ENCODE results near the gene RPS14. TPM values are rescaled to one million over a fixed set of nuclear protein-coding genes. Genes with fewer than 3 reads are reported as not detected.

The RPS14 gene
- total and polyA plus RNA-seq, 10 of the 15 experiments (the other 5 are each of a cell fraction or from before 2014, with no cell fraction given), result 2,295 to 4,047 (median 2,787) TPM

DNA sequence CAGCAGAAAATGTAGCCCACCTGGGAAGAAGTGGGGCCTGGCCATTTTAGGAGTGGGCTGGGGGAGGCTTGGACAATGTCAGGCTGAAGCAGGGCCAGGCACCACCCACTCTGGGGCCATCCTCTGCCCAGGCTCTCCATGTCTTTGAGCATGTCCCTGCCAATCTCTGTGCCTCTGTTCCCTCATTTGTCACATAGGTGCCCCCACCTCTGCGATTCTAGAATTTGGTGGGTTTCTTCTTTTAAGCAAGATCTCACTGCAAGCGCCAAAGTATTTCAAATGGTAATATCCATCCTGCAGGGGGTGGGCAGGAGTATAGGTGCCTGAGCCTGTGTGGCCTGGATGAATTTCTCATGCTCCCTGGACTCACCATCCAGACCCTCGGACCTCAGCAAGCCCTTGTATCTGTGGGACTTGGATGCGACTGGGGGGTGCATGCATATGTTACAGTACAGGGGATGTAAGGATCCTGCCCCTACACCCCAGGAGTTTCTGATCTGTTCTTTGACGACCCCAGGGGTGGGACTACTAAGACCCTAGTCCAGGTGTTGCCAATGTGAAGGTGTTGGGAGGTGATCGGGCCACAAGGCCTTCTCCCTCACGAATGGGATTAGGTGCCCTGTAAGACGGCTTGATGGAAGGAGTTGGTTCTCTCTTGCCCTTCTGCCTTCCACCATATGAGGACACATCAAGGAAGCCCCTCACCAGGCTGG is 41.2 kb downstream of the RPS14 start (continued):
- TF ChIP-seq NR2F1 (conservative IDR thresholded peaks at IDR 0.05) (no peak), SIX5 (IDR thresholded peaks at IDR 0.05; ENCODE audit: low read depth, low read length, severe bottlenecking) (no peak), HDAC6 (IDR thresholded peaks at IDR 0.05; ENCODE audit: unreplicated experiment) (no peak), BMI1 (IDR thresholded peaks at IDR 0.05; ENCODE audit: borderline replicate concordance) (peak; percentile 62; the same call in 1 of the 2 replicates), ZSCAN29 (IDR thresholded peaks at IDR 0.05) (no peak; the same call in none of the 2 replicates), NFYB (IDR thresholded peaks at IDR 0.05; ENCODE audit: insufficient read depth, low read depth, low read length) (no peak), TCF3 (IDR thresholded peaks at IDR 0.05; ENCODE audit: borderline replicate concordance, insufficient read depth, low read depth, low read length) (no peak), ZBED1 (IDR thresholded peaks at IDR 0.05; ENCODE audit: borderline replicate concordance) (no peak), SUPT20H (IDR thresholded peaks at IDR 0.05; ENCODE audit: borderline replicate concordance, control insufficient read depth, low read depth, low read length) (no peak), SMAD1 (IDR thresholded peaks at IDR 0.05; ENCODE audit: low read depth, partially characterized antibody) (peak; percentile 50), NFIC (IDR thresholded peaks at IDR 0.05; ENCODE audit: low read depth, low read length) (no peak), JUNB (IDR thresholded peaks at IDR 0.05) (no peak), BRCA1 (IDR thresholded peaks at IDR 0.05; ENCODE audit: low read depth, low read length) (no peak), RB1 (IDR thresholded peaks at IDR 0.05; ENCODE audit: borderline replicate concordance) (no peak)
- TF ChIP-seq, protein P1, sequence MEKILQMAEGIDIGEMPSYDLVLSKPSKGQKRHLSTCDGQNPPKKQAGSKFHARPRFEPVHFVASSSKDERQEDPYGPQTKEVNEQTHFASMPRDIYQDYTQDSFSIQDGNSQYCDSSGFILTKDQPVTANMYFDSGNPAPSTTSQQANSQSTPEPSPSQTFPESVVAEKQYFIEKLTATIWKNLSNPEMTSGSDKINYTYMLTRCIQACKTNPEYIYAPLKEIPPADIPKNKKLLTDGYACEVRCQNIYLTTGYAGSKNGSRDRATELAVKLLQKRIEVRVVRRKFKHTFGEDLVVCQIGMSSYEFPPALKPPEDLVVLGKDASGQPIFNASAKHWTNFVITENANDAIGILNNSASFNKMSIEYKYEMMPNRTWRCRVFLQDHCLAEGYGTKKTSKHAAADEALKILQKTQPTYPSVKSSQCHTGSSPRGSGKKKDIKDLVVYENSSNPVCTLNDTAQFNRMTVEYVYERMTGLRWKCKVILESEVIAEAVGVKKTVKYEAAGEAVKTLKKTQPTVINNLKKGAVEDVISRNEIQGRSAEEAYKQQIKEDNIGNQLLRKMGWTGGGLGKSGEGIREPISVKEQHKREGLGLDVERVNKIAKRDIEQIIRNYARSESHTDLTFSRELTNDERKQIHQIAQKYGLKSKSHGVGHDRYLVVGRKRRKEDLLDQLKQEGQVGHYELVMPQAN (conservative IDR thresholded peaks at IDR 0.05), result no peak
- TF ChIP-seq, protein P2, sequence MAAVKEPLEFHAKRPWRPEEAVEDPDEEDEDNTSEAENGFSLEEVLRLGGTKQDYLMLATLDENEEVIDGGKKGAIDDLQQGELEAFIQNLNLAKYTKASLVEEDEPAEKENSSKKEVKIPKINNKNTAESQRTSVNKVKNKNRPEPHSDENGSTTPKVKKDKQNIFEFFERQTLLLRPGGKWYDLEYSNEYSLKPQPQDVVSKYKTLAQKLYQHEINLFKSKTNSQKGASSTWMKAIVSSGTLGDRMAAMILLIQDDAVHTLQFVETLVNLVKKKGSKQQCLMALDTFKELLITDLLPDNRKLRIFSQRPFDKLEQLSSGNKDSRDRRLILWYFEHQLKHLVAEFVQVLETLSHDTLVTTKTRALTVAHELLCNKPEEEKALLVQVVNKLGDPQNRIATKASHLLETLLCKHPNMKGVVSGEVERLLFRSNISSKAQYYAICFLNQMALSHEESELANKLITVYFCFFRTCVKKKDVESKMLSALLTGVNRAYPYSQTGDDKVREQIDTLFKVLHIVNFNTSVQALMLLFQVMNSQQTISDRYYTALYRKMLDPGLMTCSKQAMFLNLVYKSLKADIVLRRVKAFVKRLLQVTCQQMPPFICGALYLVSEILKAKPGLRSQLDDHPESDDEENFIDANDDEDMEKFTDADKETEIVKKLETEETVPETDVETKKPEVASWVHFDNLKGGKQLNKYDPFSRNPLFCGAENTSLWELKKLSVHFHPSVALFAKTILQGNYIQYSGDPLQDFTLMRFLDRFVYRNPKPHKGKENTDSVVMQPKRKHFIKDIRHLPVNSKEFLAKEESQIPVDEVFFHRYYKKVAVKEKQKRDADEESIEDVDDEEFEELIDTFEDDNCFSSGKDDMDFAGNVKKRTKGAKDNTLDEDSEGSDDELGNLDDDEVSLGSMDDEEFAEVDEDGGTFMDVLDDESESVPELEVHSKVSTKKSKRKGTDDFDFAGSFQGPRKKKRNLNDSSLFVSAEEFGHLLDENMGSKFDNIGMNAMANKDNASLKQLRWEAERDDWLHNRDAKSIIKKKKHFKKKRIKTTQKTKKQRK (IDR thresholded peaks at IDR 0.05; ENCODE audit: low read depth, low read length), result no peak
- TF ChIP-seq, protein P3, sequence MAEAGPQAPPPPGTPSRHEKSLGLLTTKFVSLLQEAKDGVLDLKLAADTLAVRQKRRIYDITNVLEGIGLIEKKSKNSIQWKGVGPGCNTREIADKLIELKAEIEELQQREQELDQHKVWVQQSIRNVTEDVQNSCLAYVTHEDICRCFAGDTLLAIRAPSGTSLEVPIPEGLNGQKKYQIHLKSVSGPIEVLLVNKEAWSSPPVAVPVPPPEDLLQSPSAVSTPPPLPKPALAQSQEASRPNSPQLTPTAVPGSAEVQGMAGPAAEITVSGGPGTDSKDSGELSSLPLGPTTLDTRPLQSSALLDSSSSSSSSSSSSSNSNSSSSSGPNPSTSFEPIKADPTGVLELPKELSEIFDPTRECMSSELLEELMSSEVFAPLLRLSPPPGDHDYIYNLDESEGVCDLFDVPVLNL (IDR thresholded peaks at IDR 0.05; ENCODE audit: low read depth, low read length), result 0 out of 2 replicates have a peak, but pooled peaks have one; percentile 4

Data from GM12878 (cell line).